CD4-positive, alpha-beta memory T cell (primary cell): Measurements from ENCODE around the gene CDKAL1. TPM values are rescaled to one million over a fixed set of nuclear protein-coding genes. Genes with fewer than 3 reads are reported as not detected.

Experiments
- CTCF ChIA-PET: fragments of 350-600 bp; sonication (Branson Sonifier 250); formaldehyde crosslinking; loops from one replicate; lab custom pipeline; 2021; ENCODE audit warnings: inconsistent platforms; ENCODE audit not compliant: partially characterized antibody; lab: Charles Lee
- POLR2A ChIA-PET: fragments of 350-600 bp; sonication (Branson Sonifier 250); formaldehyde crosslinking; loops from one replicate; lab custom pipeline; 2021; ENCODE audit not compliant: partially characterized antibody; lab: Charles Lee
- DNase-seq, 5 donors: peaks; one replicate each; pipeline versions ENCODE4 v3.0.0 to v3.0.0-alpha.2; 2020 to 2022; ENCODE audit warnings: mixed read lengths in 1 of 5
- H3K27ac ChIP-seq: one replicate; pipeline ENCODE4 v1.7.0; 2013; ENCODE audit warnings: low read depth, low read length
- H3K27me3 ChIP-seq: 2 replicates; pipeline ENCODE4 v1.7.0; 2013; ENCODE audit warnings: mild to moderate bottlenecking, low read length, moderate library complexity; ENCODE audit not compliant: insufficient read depth
- H3K36me3 ChIP-seq: 2 replicates; pipeline ENCODE4 v1.7.0; 2013; ENCODE audit warnings: mild to moderate bottlenecking, low read length, moderate library complexity; ENCODE audit not compliant: insufficient read depth
- H3K4me1 ChIP-seq: 2 replicates; pipeline ENCODE4 v1.7.0; 2013; ENCODE audit warnings: mild to moderate bottlenecking, low read length, moderate library complexity; ENCODE audit not compliant: insufficient read depth
- H3K4me3 ChIP-seq, 2 donors: one replicate each; pipeline ENCODE4 v1.7.0; 2013; ENCODE audit warnings: low read length in 2 of 2, mild to moderate bottlenecking in 1 of 2
- H3K9me3 ChIP-seq, 2 donors: one replicate each; pipeline ENCODE4 v1.7.0; 2013; ENCODE audit warnings: low read length in 2 of 2, control low read depth in 1 of 2; ENCODE audit not compliant: control insufficient read depth in 1 of 2
- H3K27ac Mint-ChIP-seq, 7 donors: one replicate each; pipeline ENCODE4 v1.8.0; 2020 to 2021; ENCODE audit warnings: mixed read lengths in 7 of 7, mild to moderate bottlenecking in 6 of 7, inconsistent platforms in 3 of 7, moderate library complexity in 3 of 7
- H3K27me3 Mint-ChIP-seq, 2 donors: one replicate each; pipeline ENCODE4 v1.8.0; 2020 to 2021; ENCODE audit warnings: mixed read lengths in 2 of 2
- H3K36me3 Mint-ChIP-seq, 2 donors: one replicate each; pipeline ENCODE4 v1.8.0; 2020 to 2021; ENCODE audit warnings: mixed read lengths in 2 of 2, inconsistent platforms in 1 of 2, mild to moderate bottlenecking in 1 of 2
- H3K4me1 Mint-ChIP-seq, 4 donors: one replicate each; pipeline ENCODE4 v1.8.0; 2020 to 2021; ENCODE audit warnings: mixed read lengths in 4 of 4, mild to moderate bottlenecking in 1 of 4
- H3K4me3 Mint-ChIP-seq, 8 donors: one replicate each; pipeline ENCODE4 v1.8.0; 2020 to 2021; ENCODE audit warnings: mixed read lengths in 8 of 8, mild to moderate bottlenecking in 7 of 8, moderate library complexity in 6 of 8, inconsistent platforms in 3 of 8
- H3K9me3 Mint-ChIP-seq, 8 donors: one replicate each; pipeline ENCODE4 v1.8.0; 2020 to 2021; ENCODE audit warnings: mixed read lengths in 8 of 8, mild to moderate bottlenecking in 5 of 8, inconsistent platforms in 3 of 8, moderate library complexity in 1 of 8
- intact Hi-C: fragments of 100-400 bp; cut with micrococcal nuclease; formaldehyde crosslinking; loops from one replicate; pipeline ENCODE4 v1.15.1; 2023
- polyA plus RNA-seq, 2 donors: library from polyadenylated mRNA; unstranded; fragments of 300-500 nt; fragmentation: Illumina TruSeq; gene quantifications; one replicate each; pipeline ENCODE4 v1.2.3, GENCODE V29; 2021
- total RNA-seq, 2 experiments: library from RNA; stranded (reverse); gene quantifications; one replicate each; pipeline ENCODE4 v1.2.3, GENCODE V29; 2021

The CDKAL1 gene
- total and polyA plus RNA-seq, 4 experiments from 2014 or later = 22.3 to 41.8 (median 26.8) TPM

DNA sequence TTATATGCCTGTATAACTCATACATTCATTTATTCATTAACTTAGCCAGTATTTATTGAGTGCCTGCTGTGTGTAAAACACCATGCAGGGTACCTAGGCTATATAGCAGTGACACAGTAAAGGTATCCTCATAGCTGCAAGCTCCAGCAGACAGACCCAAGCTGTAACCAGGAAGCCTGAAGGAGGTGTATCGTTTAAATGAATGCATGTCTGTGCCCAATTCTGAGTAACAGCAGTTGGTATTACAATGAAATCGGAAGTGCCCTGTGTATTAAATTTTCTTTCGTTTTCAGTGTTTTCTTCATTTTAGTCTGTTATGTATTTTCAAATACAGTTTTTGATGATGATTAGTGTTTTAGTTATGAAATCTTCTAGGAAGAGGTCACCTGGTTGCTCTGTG is 573.5 kb downstream of the CDKAL1 start:
- Histone ChIP-seq H3K9me3 (no peaks in the 10 kb centered on the region), H3K36me3 (no peaks in the 10 kb centered on the region), H3K27ac (no peak overlapping the region), H3K4me3 (no peak overlapping the region), H3K4me1 (no peaks in the 10 kb centered on the region), H3K27me3 (no peaks in the 10 kb centered on the region)
- Mint-ChIP-seq H3K9me3 (peaks cover 0 to 2% (median 0%) of the 10 kb centered on the region in 8 donors), H3K27me3 (no peaks in the 10 kb centered on the region), H3K36me3 (peaks cover 4 to 26% of the 10 kb centered on the region in 2 donors), H3K27ac (no peak overlapping the region), H3K4me1 (peaks cover 0 to 2% (median 0%) of the 10 kb centered on the region in 4 donors), H3K4me3 (no peak overlapping the region)
- ChIA-PET CTCF (no interaction called here), POLR2A (no interaction called here)
- intact Hi-C loops = no loop called here
- DNase-seq = no peak

DNA sequence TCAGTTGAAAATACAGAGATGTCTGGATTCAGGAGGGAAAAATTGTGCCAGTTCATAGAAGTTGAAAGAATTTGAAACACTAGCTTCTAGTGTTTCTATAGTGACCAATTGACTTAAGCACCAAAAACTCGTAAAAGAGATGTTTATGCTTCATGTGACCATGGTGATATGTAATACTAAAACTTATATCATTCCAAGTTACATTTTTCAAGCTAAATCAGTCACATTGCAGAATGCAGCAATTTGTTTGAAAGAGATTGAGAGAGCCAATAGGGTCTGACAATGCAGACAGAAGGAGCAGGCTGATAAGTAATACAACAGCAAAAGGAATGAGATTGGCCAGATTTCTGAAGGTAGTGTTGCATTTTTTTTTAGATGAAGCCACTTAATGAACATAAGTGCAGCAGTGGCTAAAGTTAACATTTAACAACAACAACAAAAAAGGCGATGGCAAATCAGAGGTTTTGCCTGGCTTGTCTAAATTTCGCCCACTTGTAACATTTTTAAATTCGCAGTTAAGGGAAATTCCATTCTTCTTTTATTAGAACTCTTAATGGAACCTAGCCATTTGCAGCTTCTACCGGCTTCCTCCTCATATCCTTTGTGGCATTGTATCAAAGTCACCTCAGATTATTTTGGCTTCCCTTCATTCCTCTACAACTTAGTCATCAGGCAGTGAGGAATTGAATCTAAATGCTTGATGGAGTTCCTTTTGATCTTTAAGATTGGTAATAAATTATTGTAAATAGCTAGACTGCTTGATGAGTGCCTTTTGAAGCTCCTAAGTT is 575.3 kb downstream of the CDKAL1 start:
- ChIA-PET POLR2A (no interaction called here), CTCF (no interaction called here)
- no peaks in the 10 kb centered on the region for H3K27me3 ChIP-seq
- peaks cover 0 to 2% (median 0%) of the 10 kb centered on the region in 8 donors for H3K9me3 Mint-ChIP-seq
- H3K27ac Mint-ChIP-seq = no peak overlapping the region
- no peaks in the 10 kb centered on the region for H3K36me3 ChIP-seq
- no peak overlapping the region for H3K4me3 Mint-ChIP-seq
- no peak overlapping the region for H3K27ac ChIP-seq
- peaks cover 0 to 2% (median 0%) of the 10 kb centered on the region in 4 donors for H3K4me1 Mint-ChIP-seq
- intact Hi-C loops = no loop called here
- DNase-seq = no peak
- H3K9me3 ChIP-seq = no peaks in the 10 kb centered on the region
- H3K36me3 Mint-ChIP-seq = peaks cover 4 to 23% of the 10 kb centered on the region in 2 donors
- H3K4me1 ChIP-seq = no peaks in the 10 kb centered on the region
- H3K27me3 Mint-ChIP-seq = no peaks in the 10 kb centered on the region
- H3K4me3 ChIP-seq = no peak overlapping the region

DNA sequence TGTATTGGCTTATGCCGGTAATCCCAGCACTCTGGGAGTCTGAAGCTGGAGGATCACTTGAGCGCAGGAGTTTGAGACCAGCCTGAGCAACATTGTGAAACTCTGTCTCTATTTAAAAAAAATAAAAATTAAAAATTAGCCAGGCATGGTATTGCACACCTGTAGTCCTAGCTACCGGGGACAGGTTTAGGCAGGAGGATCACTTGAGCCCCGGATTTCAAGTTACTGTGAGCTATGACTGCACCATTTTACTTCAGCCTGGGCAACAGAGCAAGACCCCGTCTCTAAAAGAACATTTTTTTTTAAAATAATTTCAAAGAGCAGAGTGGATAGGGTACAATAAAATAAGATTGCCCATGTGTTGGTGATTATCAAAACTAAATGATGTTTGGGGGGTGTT is 576.4 kb downstream of the CDKAL1 start:
- Histone ChIP-seq H3K27me3 (no peaks in the 10 kb centered on the region), H3K27ac (no peak overlapping the region), H3K36me3 (no peaks in the 10 kb centered on the region), H3K4me1 (no peaks in the 10 kb centered on the region), H3K9me3 (no peaks in the 10 kb centered on the region), H3K4me3 (no peak overlapping the region)
- Mint-ChIP-seq H3K27ac (no peak overlapping the region), H3K9me3 (peaks cover 0 to 2% (median 0%) of the 10 kb centered on the region in 8 donors), H3K4me3 (no peak overlapping the region), H3K27me3 (no peaks in the 10 kb centered on the region), H3K36me3 (peaks cover 4 to 23% of the 10 kb centered on the region in 2 donors), H3K4me1 (peaks cover 0 to 2% (median 0%) of the 10 kb centered on the region in 4 donors)
- POLR2A ChIA-PET = no interaction called here
- CTCF ChIA-PET = no interaction called here
- DNase-seq = no peak
- intact Hi-C loops = no loop called here

DNA sequence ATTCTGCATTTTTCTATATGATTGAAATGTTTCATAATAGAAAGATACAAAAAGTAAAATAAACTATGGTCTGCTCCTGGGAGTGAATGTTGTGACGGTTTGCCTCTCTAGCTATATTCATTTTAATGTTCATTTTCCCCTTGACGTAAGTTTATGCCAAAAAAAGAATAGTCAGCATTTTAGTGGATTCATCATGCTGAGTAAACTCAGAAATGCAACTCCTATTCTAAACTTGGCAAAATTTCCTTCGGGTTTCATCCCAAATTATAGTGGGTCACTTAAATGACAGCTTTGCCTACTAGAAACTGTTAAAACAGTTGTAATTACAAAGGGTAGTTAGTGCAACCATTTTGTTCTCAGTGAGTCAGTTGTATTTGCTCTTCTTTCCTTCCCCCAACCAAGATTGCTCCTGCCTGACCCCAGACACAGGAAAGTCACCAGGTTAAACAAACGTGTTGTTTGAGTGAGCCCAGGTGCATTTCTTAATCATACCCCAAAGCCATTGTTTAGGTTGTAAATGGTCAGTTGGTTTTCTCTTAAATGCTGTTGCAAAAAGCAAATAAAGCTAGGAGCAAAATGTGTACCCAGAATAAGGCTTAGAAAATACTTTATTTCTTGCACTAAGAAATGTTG is 577.0 kb downstream of the CDKAL1 start:
- H3K9me3 Mint-ChIP-seq = peaks cover 0 to 2% (median 0%) of the 10 kb centered on the region in 8 donors
- H3K4me3 Mint-ChIP-seq = no peak overlapping the region
- no peaks in the 10 kb centered on the region for H3K9me3 ChIP-seq
- no peaks in the 10 kb centered on the region for H3K27me3 Mint-ChIP-seq
- H3K27ac Mint-ChIP-seq = no peak overlapping the region
- no peaks in the 10 kb centered on the region for H3K36me3 ChIP-seq
- ChIA-PET CTCF (no interaction called here), POLR2A (no interaction called here)
- H3K27ac ChIP-seq = no peak overlapping the region
- H3K4me3 ChIP-seq = no peak overlapping the region
- H3K36me3 Mint-ChIP-seq = peaks cover 4 to 23% of the 10 kb centered on the region in 2 donors
- H3K4me1 Mint-ChIP-seq = peaks cover 0 to 2% (median 0%) of the 10 kb centered on the region in 4 donors
- H3K4me1 ChIP-seq = no peaks in the 10 kb centered on the region
- intact Hi-C loops = no loop called here
- H3K27me3 ChIP-seq = no peaks in the 10 kb centered on the region
- no peak for DNase-seq

DNA sequence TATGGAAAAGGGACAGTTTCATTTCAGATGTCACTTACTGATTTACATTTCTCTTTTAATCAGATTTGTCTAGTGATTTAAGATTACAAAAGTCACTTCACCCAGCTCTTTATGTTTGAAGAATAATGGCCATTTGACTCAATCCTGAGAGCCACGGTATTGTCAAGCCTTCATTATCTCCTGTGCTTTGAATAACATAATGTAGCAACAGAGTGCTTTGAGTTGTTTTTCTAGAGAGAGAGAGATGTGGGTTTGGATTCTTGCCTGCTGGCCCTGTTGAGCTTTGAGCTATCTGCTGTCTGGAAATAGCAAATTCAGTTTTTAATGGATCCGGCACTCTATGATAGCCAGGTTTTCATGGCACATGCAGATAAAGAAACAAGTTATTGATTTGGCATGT is 580.9 kb downstream of the CDKAL1 start:
- Histone ChIP-seq H3K4me1 (no peaks in the 10 kb centered on the region), H3K27me3 (no peaks in the 10 kb centered on the region), H3K9me3 (no peaks in the 10 kb centered on the region), H3K27ac (no peak overlapping the region), H3K36me3 (no peaks in the 10 kb centered on the region), H3K4me3 (no peak overlapping the region)
- CTCF ChIA-PET = no interaction called here
- Mint-ChIP-seq H3K36me3 (peaks cover 1 to 14% of the 10 kb centered on the region in 2 donors), H3K4me3 (no peak overlapping the region), H3K4me1 (no peaks in the 10 kb centered on the region), H3K27ac (no peak overlapping the region), H3K27me3 (no peaks in the 10 kb centered on the region), H3K9me3 (no peaks in the 10 kb centered on the region)
- POLR2A ChIA-PET = no interaction called here
- intact Hi-C loops = no loop called here
- no peak for DNase-seq

DNA sequence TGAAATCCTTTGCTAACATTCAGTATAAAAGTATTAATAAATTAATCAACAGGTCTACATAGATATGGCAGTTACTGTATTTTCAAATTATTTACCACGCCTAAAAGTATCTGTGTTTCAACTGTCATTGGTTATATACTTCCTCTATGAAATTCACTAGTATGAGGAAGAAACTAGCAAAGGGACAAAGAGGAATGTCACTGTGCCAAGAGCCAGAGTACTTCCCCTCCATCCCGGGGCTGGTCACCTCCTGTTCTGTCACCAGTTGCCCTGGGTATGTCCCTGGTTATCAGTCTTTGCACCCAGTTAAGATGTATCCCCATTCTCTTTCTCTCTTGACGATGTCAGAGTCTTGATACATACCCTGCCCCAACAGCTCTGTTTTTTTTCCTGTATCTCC is 582.5 kb downstream of the CDKAL1 start:
- intact Hi-C loops = no loop called here
- Histone ChIP-seq H3K27ac (no peak overlapping the region), H3K9me3 (no peaks in the 10 kb centered on the region), H3K27me3 (no peaks in the 10 kb centered on the region), H3K4me1 (no peaks in the 10 kb centered on the region), H3K4me3 (no peak overlapping the region), H3K36me3 (no peaks in the 10 kb centered on the region)
- DNase-seq = no peak
- Mint-ChIP-seq H3K4me1 (no peaks in the 10 kb centered on the region), H3K36me3 (peaks cover 0 to 13% of the 10 kb centered on the region in 2 donors), H3K9me3 (no peaks in the 10 kb centered on the region), H3K27ac (no peak overlapping the region), H3K4me3 (no peak overlapping the region), H3K27me3 (no peaks in the 10 kb centered on the region)
- ChIA-PET CTCF (no interaction called here), POLR2A (no interaction called here)

- Histone ChIP-seq H3K27ac (no peak overlapping the region), H3K27me3 (no peaks in the 10 kb centered on the region), H3K36me3 (no peaks in the 10 kb centered on the region), H3K4me3 (no peak overlapping the region), H3K4me1 (no peaks in the 10 kb centered on the region), H3K9me3 (no peaks in the 10 kb centered on the region)
- ChIA-PET POLR2A (no interaction called here), CTCF (interaction anchor here (1.1 to 2.3 kb wide), 2 partner anchors 13 to 153 kb away, joined by 3 to 6 read pairs; no protein-coding TSS in a partner anchor)
- H3K4me1 Mint-ChIP-seq = no peaks in the 10 kb centered on the region
- intact Hi-C loops = no loop called here
- no peaks in the 10 kb centered on the region for H3K9me3 Mint-ChIP-seq
- no peak overlapping the region for H3K4me3 Mint-ChIP-seq
- H3K27me3 Mint-ChIP-seq = no peaks in the 10 kb centered on the region
- peaks cover 0 to 13% of the 10 kb centered on the region in 2 donors for H3K36me3 Mint-ChIP-seq
- DNase-seq = no peak
- H3K27ac Mint-ChIP-seq = no peak overlapping the region
Measured at GRCh38 chr6:21118216-21118780, 584.0 kb downstream of the CDKAL1 start.
